ENCODE measurements around the gene BAHD1.

DNA sequence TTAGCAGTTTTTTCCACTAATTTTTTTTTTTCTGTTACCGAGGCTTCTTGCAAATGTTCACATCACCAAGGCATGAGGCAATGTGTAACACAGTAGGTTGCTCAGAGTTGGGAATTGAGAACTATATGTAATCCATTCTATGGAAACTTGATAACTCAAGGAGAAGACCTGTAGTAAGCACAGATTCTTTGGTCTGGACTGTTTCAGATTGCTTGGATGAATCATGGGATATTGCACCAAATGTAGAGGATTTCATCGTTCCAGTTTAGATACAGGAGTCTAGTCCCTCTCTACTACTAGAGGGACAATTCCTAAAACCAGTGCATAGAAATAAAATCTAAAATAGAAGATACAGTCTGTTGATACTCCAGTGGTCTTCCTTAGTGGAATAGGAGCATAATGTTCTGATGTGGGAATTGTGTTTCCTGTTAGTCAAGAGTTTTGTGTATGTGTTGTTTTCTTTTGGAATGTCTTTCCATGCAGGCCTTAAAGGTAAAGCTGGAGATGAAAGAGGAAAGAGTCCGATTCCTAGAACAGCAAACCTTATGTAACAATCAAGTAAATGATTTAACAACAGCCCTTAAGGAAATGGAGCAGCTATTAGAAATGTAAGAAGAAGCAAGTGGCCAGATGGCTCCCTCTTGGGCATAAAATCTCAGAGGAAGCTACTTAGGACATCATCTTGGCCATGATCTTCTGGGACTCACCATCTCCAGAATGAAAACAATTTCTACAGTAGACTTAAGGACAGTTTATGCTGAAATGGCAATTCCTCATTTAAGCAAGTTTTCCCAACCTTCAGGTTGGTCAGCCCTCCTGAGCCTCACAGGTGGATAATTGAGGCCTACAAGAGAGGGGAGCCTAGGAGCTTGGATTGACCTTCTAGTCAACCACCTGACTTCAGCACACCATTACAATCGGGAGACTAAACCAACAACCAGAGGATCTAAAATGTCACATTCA lies 47.5 kb upstream of the BAHD1 start:
- TF ChIP-seq, protein P1, sequence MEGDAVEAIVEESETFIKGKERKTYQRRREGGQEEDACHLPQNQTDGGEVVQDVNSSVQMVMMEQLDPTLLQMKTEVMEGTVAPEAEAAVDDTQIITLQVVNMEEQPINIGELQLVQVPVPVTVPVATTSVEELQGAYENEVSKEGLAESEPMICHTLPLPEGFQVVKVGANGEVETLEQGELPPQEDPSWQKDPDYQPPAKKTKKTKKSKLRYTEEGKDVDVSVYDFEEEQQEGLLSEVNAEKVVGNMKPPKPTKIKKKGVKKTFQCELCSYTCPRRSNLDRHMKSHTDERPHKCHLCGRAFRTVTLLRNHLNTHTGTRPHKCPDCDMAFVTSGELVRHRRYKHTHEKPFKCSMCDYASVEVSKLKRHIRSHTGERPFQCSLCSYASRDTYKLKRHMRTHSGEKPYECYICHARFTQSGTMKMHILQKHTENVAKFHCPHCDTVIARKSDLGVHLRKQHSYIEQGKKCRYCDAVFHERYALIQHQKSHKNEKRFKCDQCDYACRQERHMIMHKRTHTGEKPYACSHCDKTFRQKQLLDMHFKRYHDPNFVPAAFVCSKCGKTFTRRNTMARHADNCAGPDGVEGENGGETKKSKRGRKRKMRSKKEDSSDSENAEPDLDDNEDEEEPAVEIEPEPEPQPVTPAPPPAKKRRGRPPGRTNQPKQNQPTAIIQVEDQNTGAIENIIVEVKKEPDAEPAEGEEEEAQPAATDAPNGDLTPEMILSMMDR (IDR thresholded peaks at IDR 0.05) = no peak
- TF ChIP-seq POLR2A (IDR thresholded peaks at IDR 0.05) = no peak

All from body of pancreas (tissue), 4 donors.